Left hindlimb (tissue), 1 donor: ENCODE results near the gene PANX2.

Experiments used
- DNase-seq: peaks from one replicate; pipeline ENCODE4 v3.0.0-alpha.2; 2018

The PANX2 gene

DNA sequence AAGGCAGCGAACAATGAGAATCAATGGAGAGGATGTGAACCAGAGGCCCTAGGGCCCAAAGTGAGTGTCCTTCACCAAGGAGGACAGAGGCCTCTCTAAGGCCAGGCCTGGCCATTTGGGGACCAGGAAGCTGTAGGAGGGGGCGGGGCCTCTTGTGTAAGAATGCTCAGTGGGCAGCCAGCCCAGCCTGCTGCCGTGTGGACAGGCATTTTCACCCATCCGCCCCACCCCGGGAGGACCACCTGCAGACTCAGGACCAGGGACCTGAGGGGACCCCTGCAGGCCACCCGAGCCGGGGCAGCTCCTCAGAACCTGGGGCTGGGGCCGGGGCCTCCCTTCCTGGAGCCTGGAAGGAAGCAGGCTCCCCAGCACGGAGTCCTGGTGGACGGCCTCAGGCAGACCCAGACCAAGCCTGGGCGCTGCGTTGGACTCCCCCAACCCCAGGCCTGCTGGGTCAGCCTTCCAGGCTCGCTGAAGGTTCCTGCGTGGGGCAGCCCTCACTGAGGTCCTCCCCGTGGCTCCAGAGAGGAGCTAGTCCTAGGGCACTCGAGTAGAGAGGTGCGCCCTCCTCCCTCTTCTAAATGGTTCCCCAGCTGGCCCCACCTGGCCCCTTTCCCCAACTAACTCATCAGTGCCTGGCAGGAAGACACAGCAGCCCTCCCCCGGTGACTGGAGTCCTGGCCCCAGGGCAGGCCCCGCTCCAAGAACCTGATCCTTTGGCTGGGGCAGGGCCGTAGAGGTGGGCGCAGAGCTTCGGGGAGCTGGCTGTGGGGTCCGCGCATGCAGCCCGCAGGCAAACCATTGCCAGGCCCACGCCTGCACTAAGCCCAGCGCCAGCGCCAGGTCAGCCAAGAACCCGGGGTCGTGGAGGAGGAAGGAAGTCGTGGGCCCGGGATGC is 13.7 kb downstream of the PANX2 start:
- peak; percentile 76 for DNase-seq

DNA sequence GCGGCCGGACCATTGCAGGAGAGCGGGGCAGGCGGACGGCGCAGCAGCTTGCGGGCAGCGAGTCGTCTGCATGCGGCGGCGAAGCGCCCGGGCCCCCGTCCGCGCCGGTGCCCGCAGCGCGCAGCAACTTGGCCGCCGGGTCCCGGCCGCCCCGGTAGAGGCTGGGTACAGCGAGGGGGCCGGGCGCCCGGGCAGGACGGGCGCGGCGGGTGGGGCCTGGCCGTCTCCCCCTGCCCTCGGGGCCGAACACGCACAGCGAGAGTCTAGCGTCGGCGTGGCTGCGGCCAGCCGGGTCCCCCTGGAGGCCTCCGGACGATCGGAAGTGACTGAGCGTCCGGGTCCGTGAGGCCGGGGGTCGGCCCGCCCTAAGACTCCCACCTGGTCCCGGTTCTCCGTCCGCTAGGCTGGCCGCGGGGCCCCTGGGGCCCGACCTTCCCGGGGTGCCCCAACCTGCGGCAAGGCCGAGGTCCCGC is 14.4 kb downstream of the PANX2 start:
- DNase-seq, result no peak

DNA sequence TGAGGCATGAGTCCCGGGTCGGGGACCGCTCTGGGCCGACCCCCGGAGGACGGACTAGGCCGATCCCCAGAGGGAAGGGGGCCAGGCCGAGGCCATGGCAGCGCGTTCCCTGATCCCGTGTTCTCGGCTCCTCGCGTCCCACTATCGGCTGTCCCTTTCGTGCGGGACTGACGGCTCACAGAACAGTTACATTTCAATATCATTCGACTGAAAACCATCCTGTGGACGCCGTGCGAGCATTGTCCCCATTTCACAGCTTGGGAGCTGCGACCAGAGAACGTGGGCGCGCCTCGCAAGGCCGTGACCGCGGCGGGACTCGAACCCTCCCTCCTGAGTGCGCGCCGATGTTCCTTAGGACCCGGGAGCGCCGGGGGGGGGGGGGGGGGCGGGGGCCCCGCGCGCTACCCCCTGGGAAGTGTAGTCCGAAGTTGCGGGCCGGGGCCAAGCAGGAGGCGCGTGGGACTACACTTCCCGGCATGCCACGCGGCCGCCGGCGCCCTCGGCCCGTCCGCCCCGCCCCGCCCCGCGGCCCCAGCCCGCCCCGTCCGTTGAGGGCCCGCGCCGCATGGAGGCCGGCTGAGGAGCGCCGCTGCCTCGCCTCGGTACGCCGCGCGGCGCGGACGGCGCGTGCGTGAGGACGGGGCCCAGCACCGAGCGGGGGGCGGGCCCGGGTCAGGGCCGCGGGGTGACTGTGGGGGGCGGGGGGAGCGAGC is 15.0 kb downstream of the PANX2 start, which contains the start of gene TRABD:
Gene TRABD (plus strand): TSS at position 539 of the 713 bp plus-strand sequence. CDS start 7,148 bp downstream, outside the sequence.
- peak; percentile 95 for DNase-seq

DNA sequence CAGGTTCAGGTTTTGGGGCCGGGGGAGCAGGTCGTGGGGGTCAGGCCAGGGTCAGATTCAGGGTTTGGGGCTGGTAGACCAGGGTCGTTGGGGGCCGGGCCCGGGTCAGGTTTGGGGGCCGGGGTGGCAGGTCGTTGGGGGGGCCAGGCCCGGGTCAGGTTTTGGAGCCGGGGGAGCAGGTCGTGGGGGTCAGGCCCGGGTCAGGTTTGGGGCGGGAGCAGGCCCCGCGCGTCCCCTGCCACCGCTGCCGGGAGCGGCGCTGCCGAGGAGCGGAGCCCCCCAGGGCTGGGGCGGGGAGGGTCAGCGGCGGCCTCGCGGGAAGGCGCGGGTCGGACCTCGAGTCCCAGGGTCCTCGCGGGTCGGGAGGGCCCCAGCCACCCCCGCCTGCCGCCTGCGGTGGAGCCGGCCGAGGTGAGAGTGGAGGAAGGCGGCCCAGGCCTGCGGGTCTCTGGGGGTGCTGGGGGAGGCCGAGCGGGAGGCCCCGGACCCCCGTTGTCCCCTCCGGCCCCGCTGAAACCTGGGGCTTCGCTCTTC is 15.7 kb downstream of the PANX2 start:
- no peak for DNase-seq

DNA sequence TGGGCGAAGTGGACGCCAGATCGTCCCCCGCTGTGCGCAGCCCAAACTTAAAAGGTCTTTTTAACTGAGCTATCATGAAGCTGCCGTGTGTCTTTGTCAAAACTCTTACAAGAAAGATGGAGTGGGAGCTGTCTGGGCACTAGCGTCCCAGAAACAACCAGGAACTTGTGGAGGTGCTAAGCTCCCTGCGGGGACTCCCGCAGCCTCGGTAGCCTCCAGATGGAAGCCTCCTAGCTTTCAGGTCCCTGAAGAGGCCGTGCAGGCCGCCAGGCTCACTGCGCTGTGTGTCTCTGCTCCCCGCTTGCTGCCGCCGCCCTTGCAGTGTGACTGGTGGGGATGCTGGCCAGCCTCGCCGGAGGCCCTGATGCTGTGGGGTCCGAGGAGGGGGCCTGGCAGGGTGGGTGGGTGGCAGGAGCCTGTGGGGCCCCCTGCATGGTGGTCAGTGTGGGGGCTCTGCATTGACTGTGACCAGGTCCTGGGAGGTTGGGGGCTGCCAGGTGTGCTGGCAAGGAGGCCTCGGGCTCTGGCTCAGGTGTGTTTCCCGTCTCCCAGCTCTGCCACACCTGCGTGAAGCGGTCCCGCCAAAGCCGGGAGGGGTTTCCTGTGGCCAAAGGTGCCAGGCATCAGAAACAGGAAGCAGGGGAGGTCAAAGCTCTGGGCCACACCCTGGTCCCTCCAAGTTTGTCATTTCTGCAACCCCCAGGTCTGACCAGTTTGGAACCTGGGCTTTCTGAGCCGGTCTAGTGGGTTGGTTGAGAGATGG is 16.4 kb downstream of the PANX2 start:
- no peak for DNase-seq

DNA sequence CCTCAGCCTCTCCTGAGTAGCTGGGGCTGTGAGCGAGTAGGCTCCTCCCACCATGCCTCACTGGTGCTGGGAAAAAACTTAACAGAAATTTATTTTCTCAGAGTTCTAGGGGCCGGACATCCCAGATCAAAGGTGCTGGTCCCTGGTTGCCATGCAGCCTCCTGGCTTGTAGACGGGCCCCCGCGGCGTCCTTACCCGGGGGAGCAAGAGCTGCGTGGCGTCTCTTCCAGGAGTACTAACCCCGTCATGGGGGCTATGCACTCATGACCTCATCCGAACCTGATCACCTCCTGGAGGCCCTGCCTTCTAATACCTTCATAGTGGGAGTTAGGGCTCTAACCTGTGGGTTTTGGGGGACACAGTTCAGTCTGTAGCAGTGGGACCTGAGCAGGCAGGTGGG is 17.8 kb downstream of the PANX2 start:
- no peak for DNase-seq

DNA sequence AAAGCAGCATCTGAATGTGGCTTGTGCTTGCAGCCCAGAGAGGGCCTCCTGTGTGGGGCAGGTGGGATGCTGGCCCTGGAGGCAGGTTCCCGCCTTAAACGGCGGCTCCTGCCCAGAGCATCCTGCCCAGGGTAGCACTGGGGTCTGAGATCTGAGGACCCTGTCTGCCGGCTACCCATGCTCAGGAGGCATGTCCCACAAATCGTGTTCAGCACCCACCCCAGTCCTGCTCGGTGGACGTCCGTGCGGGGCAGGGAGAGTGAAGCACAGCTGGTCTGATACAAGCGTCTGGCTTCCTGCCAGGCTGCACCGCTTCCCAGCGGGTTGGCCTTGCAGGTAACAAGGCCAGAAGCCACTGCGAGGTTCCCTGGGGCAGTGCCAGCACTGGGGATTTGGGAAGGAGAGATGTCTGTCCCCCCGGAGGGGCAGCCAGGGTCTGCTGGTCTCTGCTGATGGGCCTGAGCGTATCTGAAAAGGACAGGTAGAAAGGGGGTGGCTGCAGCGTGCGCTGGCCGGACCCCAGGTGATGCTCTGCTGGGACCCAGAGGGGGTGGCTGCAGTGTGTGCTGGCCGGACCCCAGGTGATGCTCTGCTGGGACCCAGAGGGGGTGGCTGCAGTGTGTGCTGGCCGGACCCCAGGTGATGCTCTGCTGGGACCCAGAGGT is 18.8 kb downstream of the PANX2 start:
- DNase-seq, result no peak

DNA sequence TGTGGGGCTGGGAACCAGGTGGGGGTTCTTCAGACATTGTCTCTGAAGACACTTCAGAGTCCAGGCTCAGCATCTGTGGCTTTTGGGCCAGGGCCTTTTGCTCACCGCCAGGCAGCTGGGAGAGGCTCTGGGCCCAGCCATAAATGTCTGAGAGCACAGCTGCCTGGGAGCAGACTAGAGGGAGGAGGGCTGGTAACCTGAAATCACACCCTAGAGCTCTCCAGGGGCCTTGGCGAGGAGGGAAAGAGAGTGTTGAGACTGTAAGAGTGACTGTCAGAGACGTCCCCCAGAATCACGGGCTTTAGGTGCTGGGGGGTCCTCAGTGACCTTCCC is 19.3 kb downstream of the PANX2 start:
- peak; percentile 70 for DNase-seq

DNA sequence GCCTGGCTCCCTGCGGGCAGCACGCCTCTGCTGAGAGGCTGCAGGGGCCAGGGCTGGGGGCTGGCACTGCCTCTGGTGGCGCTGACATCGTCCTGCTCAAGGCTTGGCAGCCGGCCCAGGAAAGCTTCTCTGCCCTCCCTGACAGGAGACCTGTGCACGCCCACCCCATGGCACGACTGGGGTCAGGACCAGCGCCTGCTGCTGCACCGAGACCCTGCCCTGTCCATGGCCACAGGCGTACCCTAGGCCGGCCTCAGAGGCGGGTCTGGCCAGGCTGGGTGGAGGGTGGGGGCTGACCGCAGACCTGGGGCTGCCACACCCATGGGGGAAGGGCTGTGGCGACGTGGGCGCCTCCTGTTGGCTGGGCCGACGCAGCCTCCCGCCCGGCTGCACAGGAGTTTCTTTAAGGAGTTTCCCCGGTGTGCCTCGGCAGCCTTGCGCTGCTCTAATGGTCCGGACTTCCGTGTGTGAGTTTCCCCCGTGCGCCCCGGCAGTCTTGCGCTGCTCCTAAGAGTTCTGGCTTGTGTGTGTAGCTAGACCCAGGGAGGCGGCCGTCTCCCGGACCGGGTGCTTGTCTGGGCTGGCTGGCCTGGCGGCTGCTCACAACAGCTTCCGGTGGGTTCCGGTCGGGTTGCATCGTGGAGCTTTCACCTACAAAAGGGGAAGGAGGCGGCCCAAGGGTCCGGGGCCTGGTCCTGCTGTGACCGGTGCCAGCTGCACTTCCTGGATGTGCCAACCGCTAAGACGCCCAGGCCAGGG is 19.8 kb downstream of the PANX2 start:
- peak; percentile 83 for DNase-seq

DNA sequence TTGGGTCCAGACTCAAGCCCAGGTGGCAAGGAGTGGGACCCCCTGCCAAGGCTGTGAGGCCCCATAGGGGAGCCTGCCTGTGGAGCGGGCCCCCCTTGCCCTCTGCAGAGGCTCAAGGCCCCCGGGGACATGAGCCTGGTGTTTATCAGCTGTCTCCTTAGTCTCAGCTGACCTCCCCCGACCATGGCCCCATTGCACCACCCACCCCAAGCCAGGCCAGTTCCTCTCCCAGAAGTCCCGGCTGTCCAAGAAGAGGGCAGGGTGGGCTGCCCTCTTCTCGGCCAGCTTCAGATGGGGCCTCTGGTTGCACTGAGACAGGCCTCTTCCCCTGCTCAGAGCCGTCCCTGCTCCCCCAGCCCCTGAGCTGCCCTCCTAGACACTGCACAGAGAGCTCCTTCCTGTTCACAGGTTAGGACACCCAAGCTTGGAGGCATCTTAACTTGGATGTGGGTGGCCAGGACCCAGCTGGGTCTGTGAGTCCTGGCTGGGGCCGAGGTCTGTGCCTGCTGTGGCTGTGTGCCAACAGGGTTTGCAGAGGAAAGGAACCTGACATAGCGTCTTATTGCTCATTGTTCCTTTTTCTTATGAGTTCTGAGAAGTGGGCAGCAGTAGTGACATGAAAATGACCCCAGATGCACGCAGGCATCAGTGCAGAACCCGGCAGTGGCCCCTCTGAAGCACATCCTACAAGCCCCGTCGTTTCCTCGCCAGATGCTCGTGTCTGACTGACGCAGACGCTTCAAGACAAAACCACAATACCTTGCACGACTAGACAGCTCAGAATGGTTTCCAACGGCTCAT is 20.6 kb downstream of the PANX2 start:
- no peak for DNase-seq

DNA sequence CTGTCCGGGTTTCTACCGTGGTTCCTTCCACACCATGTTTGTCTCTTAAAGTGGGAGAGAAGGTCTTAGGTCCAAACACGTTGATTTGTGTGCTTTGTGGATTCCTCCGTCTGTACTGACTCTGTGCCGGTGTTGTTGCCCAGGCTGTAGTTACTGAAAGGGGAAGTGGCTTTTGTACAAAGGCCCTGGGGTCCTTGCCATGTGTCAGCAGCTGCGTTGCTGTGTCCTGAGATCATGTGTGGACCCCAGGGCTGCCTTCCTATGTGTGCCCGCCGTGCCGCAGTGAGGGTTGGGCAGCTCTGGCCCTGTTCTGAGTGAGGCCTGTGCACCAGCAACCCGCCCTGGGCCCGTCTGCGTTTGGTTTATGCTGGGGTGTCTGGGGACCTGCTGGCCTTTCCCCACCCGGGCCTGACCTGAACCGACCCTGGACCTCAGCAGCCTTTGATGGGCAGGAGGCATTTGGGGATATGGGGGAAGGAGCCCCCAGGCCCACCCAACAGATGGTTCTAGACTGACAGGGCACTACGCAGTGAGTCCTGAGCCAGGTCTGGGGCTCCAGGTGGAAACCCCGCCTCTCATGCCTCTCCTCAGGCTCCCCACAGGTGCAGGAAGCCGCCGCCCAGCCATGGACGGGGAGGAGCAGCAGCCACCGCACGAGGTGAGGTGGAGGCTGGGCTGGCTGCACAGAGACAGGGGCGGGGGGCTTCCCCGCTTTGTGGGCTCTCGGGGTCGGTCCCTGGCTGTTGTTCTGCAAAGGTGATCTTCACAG is 22.1 kb downstream of the PANX2 start:
- no peak for DNase-seq

DNA sequence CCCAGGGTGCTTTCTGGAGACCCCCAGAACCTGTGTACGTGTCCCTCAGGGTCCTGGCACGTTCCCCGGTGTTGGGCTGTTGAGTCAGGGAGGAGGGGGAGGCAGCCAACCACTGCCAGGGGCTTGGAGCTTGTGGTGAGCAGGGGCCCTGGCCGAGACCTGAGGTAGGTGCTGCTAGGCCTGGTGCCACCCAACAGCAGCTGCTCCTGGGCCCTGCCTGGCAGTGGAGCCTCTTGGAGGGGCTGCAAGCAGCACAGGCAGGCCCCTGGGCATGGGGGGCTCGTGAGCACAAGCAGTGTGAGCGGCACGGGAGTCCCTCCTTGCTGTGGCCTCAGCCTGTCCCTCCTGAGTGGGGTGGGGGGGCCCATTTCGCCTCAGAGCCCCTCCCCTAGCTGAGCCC is 23.1 kb downstream of the PANX2 start:
- DNase-seq, result no peak

DNA sequence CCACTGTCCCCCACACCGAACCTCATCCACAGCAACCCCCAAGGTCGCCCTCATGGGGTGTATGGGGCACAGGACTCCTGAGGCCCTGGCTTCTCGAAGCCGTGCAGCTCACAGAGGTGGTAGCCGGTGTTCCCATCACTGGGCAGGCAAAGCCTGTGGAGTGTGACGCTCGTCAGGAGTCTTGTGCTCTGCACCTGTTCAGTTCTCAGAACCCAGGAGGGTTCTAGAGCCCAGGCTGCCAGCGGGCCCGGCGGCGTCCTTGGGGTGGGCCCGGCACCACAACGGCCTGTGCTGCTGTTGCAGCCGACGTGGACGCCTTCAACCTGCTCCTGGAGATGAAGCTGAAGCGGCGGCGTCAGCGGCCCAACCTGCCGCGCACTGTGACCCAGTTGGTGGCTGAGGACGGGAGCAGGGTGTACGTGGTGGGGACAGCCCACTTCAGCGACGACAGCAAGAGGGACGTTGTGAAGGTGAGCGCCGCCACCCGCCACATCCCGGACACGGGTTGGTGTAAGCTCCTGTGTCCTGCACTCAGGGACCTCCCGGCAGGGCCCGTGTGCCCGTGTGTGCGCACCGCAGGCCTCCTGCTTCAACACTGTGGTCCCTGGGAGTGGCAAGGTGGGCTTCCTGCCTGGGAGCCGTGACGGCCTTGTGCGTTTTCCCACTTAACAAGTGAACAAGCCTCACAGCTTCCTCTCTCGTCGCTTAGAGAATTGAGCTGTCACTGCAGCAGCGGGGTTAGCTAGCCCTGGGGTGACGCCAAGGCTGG is 23.7 kb downstream of the PANX2 start:
- no peak for DNase-seq

DNA sequence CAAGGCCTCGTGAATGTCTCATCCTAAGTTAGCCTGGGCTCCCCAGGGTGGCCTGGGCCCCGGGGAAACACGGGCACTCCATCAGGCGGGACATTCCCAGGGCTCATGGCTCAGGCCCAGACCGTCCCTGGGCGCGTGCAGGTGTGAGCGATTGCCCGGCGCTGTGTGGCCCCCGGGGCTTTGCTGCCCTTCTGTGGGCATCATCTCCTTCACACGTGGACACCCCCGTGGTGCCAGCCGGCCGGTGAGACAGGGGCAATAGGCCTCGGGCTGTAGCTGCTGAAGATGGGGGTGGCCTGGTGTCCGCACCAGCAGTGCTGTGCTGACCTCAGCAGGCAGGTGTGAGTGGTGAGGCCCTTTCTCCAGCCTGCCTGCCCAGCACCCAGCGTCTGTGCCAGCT is 25.7 kb downstream of the PANX2 start:
- no peak for DNase-seq

DNA sequence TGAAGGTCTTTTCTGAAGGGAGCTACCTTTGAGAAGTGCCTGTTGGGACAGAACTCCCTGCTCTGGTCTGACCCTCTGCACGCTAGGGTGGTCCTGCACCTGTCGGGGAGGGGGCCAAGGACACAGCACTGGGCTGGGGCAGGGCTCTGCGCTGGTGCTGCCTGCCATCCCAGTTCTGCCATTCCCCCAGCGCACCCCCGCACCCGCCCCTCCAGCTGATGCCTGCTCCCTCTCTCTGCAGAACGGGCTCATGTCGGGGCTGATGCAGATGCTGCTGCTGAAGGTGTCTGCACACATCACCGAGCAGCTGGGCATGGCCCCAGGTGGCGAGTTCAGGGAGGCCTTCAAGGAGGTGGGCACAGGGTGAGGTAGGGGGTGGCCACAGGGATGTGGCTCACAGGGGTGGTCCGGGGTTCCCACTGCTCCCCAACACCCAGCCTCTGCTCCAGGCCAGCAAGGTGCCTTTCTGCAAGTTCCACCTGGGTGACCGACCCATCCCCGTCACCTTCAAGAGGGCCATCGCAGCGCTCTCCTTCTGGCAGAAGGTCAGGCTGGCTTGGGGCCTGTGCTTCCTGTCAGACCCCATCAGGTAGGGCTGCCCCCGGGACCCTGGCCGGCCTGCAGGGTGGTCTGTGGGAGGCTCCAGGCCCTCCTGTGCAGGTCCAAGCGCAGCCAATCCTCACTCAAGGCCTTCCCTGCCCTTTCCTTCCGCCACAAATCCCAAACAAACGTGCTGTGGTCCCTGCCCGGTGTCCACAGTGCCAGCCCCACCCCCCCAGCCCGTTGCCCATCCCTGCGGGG is 26.7 kb downstream of the PANX2 start:
- no peak for DNase-seq

DNA sequence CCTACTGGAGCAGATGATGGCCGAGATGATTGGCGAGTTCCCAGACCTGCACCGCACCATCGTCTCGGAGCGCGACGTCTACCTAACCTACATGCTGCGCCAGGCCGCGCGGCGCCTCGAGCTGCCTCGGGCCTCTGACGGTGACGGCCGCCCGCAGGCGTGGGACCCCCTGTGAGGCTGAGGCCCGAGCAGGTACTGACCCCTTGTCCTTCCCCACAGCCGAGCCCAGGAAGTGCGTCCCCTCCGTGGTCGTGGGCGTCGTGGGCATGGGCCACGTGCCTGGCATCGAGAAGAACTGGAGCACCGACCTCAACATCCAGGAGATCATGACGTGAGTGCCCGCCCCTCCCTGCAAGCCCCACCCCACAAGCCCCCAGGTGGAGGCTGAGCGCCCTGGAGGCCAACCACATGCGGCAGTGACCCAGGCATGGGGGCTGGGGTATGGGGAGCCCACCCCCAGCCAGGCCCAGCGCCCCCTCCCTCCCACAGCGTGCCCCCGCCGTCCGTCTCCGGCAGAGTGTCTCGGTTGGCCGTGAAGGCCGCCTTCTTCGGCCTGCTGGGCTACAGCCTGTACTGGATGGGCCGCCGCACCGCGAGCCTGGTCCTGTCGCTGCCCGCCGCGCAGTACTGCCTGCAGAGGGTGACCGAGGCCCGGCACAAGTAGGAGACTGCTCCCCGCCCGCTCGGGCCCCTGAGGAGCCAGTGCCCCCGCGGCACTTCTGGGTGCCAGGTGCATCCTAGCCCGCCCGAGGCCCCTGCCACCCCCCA is 27.5 kb downstream of the PANX2 start:
- no peak for DNase-seq

DNA sequence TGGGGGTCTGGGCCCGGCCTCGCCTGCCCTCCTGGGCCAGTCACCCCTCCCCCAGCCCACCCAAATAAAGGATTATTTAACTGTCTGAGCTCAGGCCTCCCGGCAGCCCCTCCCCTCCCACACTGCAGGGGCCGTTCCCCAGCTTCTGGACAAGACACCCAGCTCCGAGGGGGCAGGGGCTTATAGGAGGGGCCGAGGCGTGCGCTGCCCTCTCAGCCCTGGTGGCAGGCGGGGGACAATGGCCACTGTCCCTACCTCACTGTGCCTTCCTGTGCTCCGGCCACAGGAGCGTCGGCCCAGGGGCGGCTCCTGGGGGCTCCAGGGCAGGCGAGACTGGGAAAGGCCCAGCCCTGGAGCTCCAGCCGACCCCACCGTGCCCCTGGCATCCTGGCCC is 28.1 kb downstream of the PANX2 start:
- DNase-seq, result no peak
